Gastroesophageal sphincter (tissue), 4 donors: Measurements from ENCODE around the gene AURKA. TPM values are rescaled to one million over a fixed set of nuclear protein-coding genes. Genes with fewer than 3 reads are reported as not detected.

ENCODE experiments used
- ATAC-seq: fragments of 150-250 bp; one replicate; pipeline ENCODE4 v1.9.1; 2016; ENCODE audit warnings: mild to moderate bottlenecking, moderate library complexity
- H3K27ac ChIP-seq, 4 donors: fragments of 200-600 bp; sonication (generic) in 3 of 4; 1 replicate in 3 of 4; 2 replicates in 1 of 4; pipeline ENCODE4 v1.5.1; 2016 to 2019
- H3K27me3 ChIP-seq: fragments of 200-600 bp; sonication (generic); one replicate; pipeline ENCODE4 v1.5.1; 2019
- H3K36me3 ChIP-seq, 2 donors: fragments of 200-600 bp; sonication (generic); one replicate each; pipeline ENCODE4 v1.5.1; 2019; ENCODE audit warnings: control low read depth in 1 of 2
- H3K4me1 ChIP-seq, 3 donors: fragments of 200-600 bp; sonication (generic); 1 replicate in 2 of 3; 2 replicates in 1 of 3; pipeline ENCODE4 v1.5.1; 2016 to 2019; ENCODE audit warnings: control low read depth in 2 of 3
- H3K4me3 ChIP-seq, 2 donors: fragments of 200-600 bp; sonication (generic); one replicate each; pipeline ENCODE4 v1.5.1; 2019; ENCODE audit warnings: mild to moderate bottlenecking in 1 of 2, moderate library complexity in 1 of 2
- H3K9me3 ChIP-seq, 3 donors: fragments of 200-600 bp; sonication (generic); one replicate each; pipeline ENCODE4 v1.5.1; 2017 to 2019; ENCODE audit warnings: control low read depth in 2 of 3
- EP300 ChIP-seq: sonication (generic); formaldehyde crosslinking; IDR thresholded peaks from one replicate; pipeline ENCODE4 v1.6.1; 2017; ENCODE audit warnings: antibody characterized with exemption, mild to moderate bottlenecking
- POLR2A ChIP-seq, 2 donors: fragments of 450-650 bp; IDR thresholded peaks; one replicate each; pipeline ENCODE4 v1.6.1; 2017; ENCODE audit warnings: antibody characterized with exemption in 2 of 2, mild to moderate bottlenecking in 2 of 2, moderate library complexity in 1 of 2
- POLR2AphosphoS5 ChIP-seq: sonication (generic); formaldehyde crosslinking; IDR thresholded peaks from one replicate; pipeline ENCODE4 v1.6.1; 2017; ENCODE audit warnings: antibody characterized with exemption
- WGBS, 2 donors: methylation state at CpG; one replicate each; pipeline ENCODE4 v1.1.5; 2018; ENCODE audit warnings: low coverage in 1 of 2; 5-methylcytosine and 5-hydroxymethylcytosine counted together
- total RNA-seq, 4 donors: library from RNA; depleted of rRNA; stranded (reverse); fragments of >200 nt; gene quantifications; one replicate each; pipeline ENCODE4 v1.1.0, GENCODE V29; 2016
- TF ChIP-seq, protein P1 (sequence below), 4 experiments: fragments of 200-600 bp in 2 of 4; fragments of 450-650 bp in 2 of 4; sonication (generic) in 1 of 4; IDR thresholded peaks; one replicate each; pipeline ENCODE4 v1.5.1; 2017 to 2019; ENCODE audit warnings: antibody characterized with exemption in 4 of 4, mild to moderate bottlenecking in 2 of 4, moderate library complexity in 2 of 4

The AURKA gene
- total RNA-seq, 4 donors from 2014 or later: 0.54 to 2.5 (median 1.6) TPM

GRCh38 chr20:56420940-56421688, 29.1 kb upstream of the AURKA start:
- peaks cover 0 to 16% (median 0%) of the 10 kb centered on the region in 3 donors for H3K4me1 ChIP-seq
- no peak for ATAC-seq
- no peak overlapping the region for H3K27ac ChIP-seq
- no peaks in the 10 kb centered on the region for H3K27me3 ChIP-seq
- no peak overlapping the region for H3K4me3 ChIP-seq
- no peaks in the 10 kb centered on the region for H3K9me3 ChIP-seq
- no peak for TF ChIP-seq EP300
- TF ChIP-seq POLR2A (IDR thresholded peaks at IDR 0.05): no peak
- no peak for TF ChIP-seq POLR2AphosphoS5
- TF ChIP-seq, protein P1, sequence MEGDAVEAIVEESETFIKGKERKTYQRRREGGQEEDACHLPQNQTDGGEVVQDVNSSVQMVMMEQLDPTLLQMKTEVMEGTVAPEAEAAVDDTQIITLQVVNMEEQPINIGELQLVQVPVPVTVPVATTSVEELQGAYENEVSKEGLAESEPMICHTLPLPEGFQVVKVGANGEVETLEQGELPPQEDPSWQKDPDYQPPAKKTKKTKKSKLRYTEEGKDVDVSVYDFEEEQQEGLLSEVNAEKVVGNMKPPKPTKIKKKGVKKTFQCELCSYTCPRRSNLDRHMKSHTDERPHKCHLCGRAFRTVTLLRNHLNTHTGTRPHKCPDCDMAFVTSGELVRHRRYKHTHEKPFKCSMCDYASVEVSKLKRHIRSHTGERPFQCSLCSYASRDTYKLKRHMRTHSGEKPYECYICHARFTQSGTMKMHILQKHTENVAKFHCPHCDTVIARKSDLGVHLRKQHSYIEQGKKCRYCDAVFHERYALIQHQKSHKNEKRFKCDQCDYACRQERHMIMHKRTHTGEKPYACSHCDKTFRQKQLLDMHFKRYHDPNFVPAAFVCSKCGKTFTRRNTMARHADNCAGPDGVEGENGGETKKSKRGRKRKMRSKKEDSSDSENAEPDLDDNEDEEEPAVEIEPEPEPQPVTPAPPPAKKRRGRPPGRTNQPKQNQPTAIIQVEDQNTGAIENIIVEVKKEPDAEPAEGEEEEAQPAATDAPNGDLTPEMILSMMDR (IDR thresholded peaks at IDR 0.05): no peak
- 79 to 83% methylated on average over 6 to 11 of the region's 11 CpGs for WGBS, 2 donors
- H3K36me3 ChIP-seq: no peaks in the 10 kb centered on the region

DNA sequence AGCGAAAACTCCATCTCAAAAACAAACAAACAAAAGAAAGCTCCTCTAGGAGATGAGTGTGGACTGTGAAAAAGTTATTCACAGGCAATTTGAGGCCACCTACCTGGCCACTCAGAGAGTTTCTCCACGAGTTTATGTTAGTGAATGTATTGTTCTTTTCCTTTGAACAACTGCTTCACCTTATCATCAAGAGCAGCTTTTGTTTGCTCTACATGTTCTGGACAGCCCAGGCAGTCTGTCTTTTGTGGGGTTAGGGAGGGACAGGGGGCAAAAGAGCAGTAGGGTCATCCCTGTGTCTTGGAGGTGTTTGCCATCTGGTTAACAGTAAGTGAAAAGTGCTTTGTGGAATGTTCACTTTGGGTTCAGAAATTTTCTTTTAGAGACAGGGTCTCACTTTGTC, 28.0 kb upstream of the AURKA start:
- Histone ChIP-seq H3K36me3 (no peaks in the 10 kb centered on the region), H3K27me3 (no peaks in the 10 kb centered on the region), H3K4me1 (peaks cover 0 to 16% (median 0%) of the 10 kb centered on the region in 3 donors), H3K4me3 (no peak overlapping the region), H3K9me3 (no peaks in the 10 kb centered on the region), H3K27ac (peak overlapping the region in 1 of 4 donors; percentile 42)
- 80 to 83% methylated on average over 2 of the region's 2 CpGs for WGBS, 2 donors
- TF ChIP-seq POLR2A (IDR thresholded peaks at IDR 0.05): no peak
- TF ChIP-seq EP300: no peak
- no peak for TF ChIP-seq POLR2AphosphoS5
- TF ChIP-seq, protein P1 (IDR thresholded peaks at IDR 0.05): no peak
- ATAC-seq: no peak

DNA sequence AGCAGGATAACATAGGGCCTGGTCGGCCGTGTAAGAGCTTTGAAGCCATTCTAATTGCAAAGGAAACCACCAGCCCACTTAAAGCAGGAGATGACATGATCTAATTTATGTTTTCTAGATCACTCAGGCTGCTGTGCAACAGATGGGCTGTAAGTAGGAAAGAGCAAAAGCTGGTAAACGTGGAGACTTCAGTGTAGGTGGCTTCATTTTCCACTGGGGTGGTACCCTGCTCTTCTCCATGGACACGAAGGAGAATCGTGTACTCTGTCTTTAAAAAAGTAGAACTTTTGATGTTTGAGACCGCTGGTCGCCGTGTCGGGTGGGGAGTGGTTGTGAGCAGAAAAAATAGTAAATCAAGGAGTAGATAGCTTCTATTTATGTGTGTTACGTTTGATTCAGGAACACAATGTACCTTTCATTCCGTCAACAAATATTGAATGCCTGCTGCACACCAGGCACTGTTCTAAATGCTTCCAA, 26.4 kb upstream of the AURKA start:
- H3K36me3 ChIP-seq: peaks cover 0 to 3% of the 10 kb centered on the region in 2 donors
- ATAC-seq: no peak
- H3K4me1 ChIP-seq: peaks cover 0 to 16% (median 0%) of the 10 kb centered on the region in 3 donors
- H3K27ac ChIP-seq: peak overlapping the region in 3 of 4 donors; percentile 24 to 29 (median 25)
- no peaks in the 10 kb centered on the region for H3K27me3 ChIP-seq
- WGBS, 2 donors: 65 to 92% methylated on average over 4 to 11 of the region's 11 CpGs
- TF ChIP-seq, protein P1 (IDR thresholded peaks at IDR 0.05): no peak
- TF ChIP-seq POLR2AphosphoS5 (no peak), POLR2A (IDR thresholded peaks at IDR 0.05) (no peak), EP300 (no peak)
- no peak overlapping the region for H3K4me3 ChIP-seq
- H3K9me3 ChIP-seq: no peaks in the 10 kb centered on the region

GRCh38 chr20:56417911-56418310, 25.9 kb upstream of the AURKA start:
- ATAC-seq: no peak
- H3K9me3 ChIP-seq: no peaks in the 10 kb centered on the region
- H3K4me3 ChIP-seq: no peak overlapping the region
- WGBS, 2 donors: 90% methylated on average over 1 of the region's 4 CpGs; no CpG with 5 or more reads in 1 of the 2 donors
- TF ChIP-seq, protein P1 (IDR thresholded peaks at IDR 0.05): no peak
- no peak for TF ChIP-seq POLR2AphosphoS5
- TF ChIP-seq POLR2A (IDR thresholded peaks at IDR 0.05): no peak
- H3K4me1 ChIP-seq: peaks cover 0 to 16% (median 0%) of the 10 kb centered on the region in 3 donors
- peaks cover 0 to 3% of the 10 kb centered on the region in 2 donors for H3K36me3 ChIP-seq
- no peaks in the 10 kb centered on the region for H3K27me3 ChIP-seq
- peak overlapping the region in 3 of 4 donors; percentile 24 to 29 (median 25) for H3K27ac ChIP-seq

DNA sequence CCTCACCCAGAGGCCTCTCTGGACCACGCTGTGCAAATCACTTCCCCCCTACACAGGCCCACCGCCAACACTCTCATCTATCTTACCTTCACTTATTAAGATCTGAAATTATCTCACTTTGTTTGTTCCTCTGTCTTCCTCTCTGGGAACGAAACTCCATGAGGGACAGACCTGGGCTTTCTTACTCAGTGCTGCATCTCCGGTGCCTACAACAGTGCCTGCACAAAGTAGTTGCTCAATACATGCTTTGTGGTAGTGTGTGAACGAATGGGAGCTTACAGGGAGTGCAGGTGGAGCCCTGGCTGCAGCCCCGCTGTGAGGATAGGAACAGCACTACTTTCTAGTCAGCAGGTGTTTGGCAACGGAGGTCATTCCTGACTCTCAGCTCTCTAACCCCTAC, 25.4 kb upstream of the AURKA start:
- peaks cover 0 to 3% of the 10 kb centered on the region in 2 donors for H3K36me3 ChIP-seq
- WGBS, 2 donors: 86 to 88% methylated on average over 4 to 6 of the region's 7 CpGs
- peaks cover 0 to 14% (median 0%) of the 10 kb centered on the region in 3 donors for H3K4me1 ChIP-seq
- TF ChIP-seq POLR2A (IDR thresholded peaks at IDR 0.05): no peak
- no peak for TF ChIP-seq POLR2AphosphoS5
- TF ChIP-seq, protein P1 (IDR thresholded peaks at IDR 0.05): no peak
- no peak for ATAC-seq
- no peak overlapping the region for H3K4me3 ChIP-seq
- no peaks in the 10 kb centered on the region for H3K9me3 ChIP-seq
- no peak overlapping the region for H3K27ac ChIP-seq
- no peaks in the 10 kb centered on the region for H3K27me3 ChIP-seq
